ENCODE data around the gene OSBP2. TPM values are rescaled to one million over a fixed set of nuclear protein-coding genes. Genes with fewer than 3 reads are reported as not detected.

Gene OSBP2
- total RNA-seq, 1 donor = 11.1 TPM

DNA sequence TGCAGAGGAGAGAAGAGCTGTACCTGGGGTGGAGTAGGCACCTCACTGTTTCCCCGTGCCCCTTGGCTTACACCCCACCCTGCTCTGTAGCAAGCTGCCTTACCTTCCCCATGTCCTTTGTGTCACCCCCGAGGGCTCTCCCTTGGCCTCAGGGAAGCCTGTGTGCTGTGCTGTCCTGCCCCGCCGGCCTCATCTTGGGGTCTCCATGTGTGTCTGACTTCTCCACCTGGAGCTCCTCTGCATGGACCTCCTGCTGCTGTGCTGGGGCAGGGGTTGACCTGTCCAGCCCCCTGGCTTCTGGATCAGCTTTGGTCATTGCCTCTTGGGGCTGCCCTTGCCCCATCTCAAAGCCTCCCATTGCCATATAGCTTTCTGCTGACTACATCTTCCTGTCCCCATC is 59.8 kb downstream of the OSBP2 start:
- H3K4me3 ChIP-seq (ENCODE audit: low read depth, low read length) = no peak overlapping the region
- DNase-seq (ENCODE audit: low read depth) = no peak
- TF ChIP-seq, protein P1, sequence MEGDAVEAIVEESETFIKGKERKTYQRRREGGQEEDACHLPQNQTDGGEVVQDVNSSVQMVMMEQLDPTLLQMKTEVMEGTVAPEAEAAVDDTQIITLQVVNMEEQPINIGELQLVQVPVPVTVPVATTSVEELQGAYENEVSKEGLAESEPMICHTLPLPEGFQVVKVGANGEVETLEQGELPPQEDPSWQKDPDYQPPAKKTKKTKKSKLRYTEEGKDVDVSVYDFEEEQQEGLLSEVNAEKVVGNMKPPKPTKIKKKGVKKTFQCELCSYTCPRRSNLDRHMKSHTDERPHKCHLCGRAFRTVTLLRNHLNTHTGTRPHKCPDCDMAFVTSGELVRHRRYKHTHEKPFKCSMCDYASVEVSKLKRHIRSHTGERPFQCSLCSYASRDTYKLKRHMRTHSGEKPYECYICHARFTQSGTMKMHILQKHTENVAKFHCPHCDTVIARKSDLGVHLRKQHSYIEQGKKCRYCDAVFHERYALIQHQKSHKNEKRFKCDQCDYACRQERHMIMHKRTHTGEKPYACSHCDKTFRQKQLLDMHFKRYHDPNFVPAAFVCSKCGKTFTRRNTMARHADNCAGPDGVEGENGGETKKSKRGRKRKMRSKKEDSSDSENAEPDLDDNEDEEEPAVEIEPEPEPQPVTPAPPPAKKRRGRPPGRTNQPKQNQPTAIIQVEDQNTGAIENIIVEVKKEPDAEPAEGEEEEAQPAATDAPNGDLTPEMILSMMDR (IDR thresholded peaks at IDR 0.05; ENCODE audit: insufficient read depth, low read length) = no peak

DNA sequence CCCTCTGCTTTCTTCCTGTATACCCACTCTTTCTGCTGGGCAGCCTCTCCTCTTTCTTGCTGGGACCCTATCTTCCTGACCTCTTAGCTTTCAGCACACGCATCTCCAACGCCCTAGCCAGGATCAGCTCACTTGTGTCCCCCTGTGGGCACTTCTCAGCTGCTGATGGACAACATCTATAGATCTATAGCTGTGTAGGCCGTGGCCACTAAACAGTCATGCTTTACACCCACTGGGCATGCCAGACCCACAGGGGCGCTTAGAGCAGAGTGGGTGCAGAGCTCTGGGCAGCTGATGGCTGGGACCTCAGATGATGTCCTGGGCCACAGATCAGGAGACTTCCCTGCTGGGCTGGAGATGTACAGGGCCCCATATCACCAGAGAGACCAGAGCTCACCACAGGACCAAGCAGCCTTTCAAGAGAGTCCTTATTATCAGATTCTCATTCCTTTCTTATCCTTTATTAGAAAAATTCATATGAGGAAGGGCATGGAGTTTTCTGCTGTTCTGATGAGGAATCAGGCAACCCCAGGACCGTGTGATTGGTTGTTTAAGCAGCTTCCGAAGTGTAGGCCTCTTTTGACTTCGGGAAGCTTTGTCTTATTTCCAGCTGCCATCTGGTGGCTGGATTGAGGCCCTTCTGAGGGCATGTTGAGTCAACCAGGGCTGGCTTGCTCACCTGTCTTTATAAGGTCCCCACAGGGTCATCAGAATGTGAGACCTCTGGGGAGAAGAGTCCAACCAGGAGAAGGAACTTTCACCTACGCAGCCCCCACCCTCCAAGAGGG is 60.5 kb downstream of the OSBP2 start:
- H3K4me3 ChIP-seq (ENCODE audit: low read depth, low read length) = no peak overlapping the region
- TF ChIP-seq, protein P1 (IDR thresholded peaks at IDR 0.05; ENCODE audit: insufficient read depth, low read length) = peak; percentile 89
- peak; percentile 92 for DNase-seq (ENCODE audit: low read depth)

DNA sequence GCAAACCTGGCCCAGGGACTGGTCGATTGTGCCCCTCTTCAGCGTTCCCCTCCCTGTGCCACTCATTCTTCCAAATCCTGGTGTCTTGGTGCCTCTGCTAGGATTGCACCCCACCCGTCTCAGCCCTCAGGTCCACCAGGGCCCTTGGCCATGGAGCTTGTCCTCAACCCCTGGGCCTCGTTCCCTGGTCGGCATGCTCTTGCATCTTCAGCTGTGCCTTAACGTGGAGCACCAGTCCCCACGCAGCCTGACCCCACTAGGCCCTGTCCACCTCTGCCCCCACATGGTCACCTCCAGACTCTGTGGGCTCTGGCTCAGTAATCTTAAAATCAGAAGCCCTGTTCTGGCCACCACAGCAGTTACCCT is 61.1 kb downstream of the OSBP2 start:
- TF ChIP-seq, protein P1 (IDR thresholded peaks at IDR 0.05; ENCODE audit: insufficient read depth, low read length) = no peak
- no peak for DNase-seq (ENCODE audit: low read depth)
- H3K4me3 ChIP-seq (ENCODE audit: low read depth, low read length) = no peak overlapping the region

DNA sequence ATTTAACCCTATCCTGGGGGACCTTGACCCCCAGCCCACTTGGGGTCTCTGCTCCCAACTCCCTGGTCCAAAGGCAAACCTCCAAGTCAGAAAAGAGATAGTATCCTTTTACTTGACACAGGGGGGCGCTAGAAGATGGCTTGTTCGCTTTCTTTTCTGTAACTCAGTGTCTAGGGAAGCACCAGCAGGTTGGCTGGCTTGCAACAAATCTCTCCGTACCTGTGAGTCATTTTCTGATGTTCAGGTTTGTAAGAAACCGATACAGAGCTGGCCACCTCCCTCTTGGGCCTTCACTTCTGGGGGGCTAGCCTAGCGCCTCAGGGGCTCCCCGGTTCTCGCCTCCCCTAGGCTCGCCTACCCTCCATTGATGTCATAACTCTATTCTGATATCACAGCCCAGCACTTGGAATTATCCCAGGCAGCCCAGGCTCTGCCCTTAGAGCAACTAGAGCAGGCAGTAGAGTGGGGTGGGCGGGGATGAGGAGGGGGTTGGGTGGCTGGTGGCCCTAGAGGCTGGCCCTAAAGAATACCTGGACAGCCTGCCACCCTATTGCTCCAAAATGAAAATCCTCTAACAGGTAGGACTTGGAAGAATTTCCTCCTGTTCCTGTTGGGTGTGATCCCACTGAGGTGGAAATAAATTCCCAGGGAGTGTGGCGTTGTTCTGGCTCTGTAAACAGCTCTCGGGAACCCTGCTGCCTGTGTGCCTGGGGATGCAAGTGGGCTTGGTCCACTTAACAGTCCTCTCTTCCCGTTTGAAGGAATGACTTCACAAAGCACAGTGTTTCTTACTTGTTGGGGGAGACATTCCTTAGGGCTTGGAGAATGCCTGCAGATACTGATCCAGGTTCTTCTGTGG is 69.4 kb downstream of the OSBP2 start:
- DNase-seq (ENCODE audit: low read depth) = peak; percentile 88
- no peak overlapping the region for H3K4me3 ChIP-seq (ENCODE audit: low read depth, low read length)
- TF ChIP-seq, protein P1 (IDR thresholded peaks at IDR 0.05; ENCODE audit: insufficient read depth, low read length) = peak; percentile 73

DNA sequence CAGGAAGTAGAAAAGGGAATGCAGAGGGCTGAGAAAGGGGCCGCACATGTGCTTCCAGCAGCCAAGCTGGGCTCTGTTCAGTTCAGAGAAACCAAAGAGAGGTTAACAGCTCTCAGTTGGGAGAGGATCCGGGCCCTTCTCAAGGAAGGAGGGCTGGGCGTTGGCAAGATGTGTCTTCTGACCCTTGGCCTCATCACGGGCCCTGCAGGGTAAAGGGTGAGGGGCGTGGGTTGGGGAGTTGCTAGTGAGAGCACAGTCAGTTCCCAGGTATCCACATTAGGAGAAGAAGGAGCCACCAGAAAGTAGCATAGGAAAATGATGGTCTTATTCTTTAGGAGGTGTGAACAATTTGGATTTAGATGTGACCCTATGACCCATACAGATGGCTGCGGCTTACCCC is 73.0 kb downstream of the OSBP2 start:
- no peak overlapping the region for H3K4me3 ChIP-seq (ENCODE audit: low read depth, low read length)
- no peak for DNase-seq (ENCODE audit: low read depth)
- TF ChIP-seq, protein P1 (IDR thresholded peaks at IDR 0.05; ENCODE audit: insufficient read depth, low read length) = no peak

DNA sequence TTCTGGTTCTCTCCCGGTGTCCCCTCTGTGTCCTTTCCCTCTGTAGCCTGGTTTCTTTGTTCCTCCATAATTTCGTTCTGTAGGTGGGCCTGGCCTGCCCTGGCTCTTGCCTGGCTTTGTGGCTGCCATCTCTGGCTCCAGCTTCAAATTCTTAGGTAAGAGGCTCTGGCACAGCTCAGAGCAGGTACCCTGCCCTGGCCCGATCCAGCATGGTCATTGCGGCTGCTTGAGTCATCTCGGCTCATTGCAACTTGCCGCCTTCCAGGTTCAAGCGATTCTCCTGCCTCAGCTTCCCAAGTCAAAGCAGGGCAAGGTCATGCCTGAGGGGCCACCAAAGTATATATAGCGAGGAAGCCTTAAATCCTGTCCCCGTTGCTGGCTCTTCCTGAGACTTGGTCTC is 76.0 kb downstream of the OSBP2 start:
- DNase-seq (ENCODE audit: low read depth) = no peak
- H3K4me3 ChIP-seq (ENCODE audit: low read depth, low read length) = no peak overlapping the region
- TF ChIP-seq, protein P1 (IDR thresholded peaks at IDR 0.05; ENCODE audit: insufficient read depth, low read length) = no peak
